Body of pancreas (tissue), 4 donors: ENCODE results near the gene ATG4C. TPM values are rescaled to one million over a fixed set of nuclear protein-coding genes. Genes with fewer than 3 reads are reported as not detected.
"Not testable (repeated sequence)": the region's sequence is repeated elsewhere in the genome, so short reads cannot be mapped to it uniquely, and the experiment has no call there.

Source experiments
- ATAC-seq: fragments of 150-250 bp; one replicate; pipeline ENCODE4 v1.9.1; 2016
- DNase-seq, 4 donors: peaks; one replicate each; pipeline ENCODE4 v3.0.0-alpha.2; 2019
- H3K27ac ChIP-seq, 4 donors: fragments of 200-600 bp; sonication (generic); 1 replicate in 3 of 4; 2 replicates in 1 of 4; pipeline versions ENCODE4 v1.5.1 to v1.6.1; 2016 to 2019; ENCODE audit warnings: mild to moderate bottlenecking in 1 of 4, mixed read lengths in 1 of 4, moderate library complexity in 1 of 4
- H3K27me3 ChIP-seq, 2 donors: fragments of 200-600 bp; sonication (generic); one replicate each; pipeline ENCODE4 v1.6.0; 2016; ENCODE audit warnings: mild to moderate bottlenecking in 1 of 2
- H3K36me3 ChIP-seq, 2 donors: fragments of 200-600 bp; sonication (generic); replicated peaks in 1 of 2; 2 replicates each; pipeline ENCODE4 v1.5.1; 2016; ENCODE audit warnings: low read depth in 2 of 2; ENCODE audit not compliant: insufficient read depth in 1 of 2
- H3K4me1 ChIP-seq: fragments of 200-600 bp; sonication (generic); one replicate; pipeline ENCODE4 v1.6.0; 2016
- H3K4me3 ChIP-seq, 2 donors: fragments of 200-600 bp; sonication (generic); 1 replicate in 1 of 2; 2 replicates in 1 of 2; pipeline ENCODE4 v1.5.1; 2016 to 2019
- H3K9me3 ChIP-seq, 3 donors: fragments of 200-600 bp; sonication (generic); 1 replicate in 2 of 3; 2 replicates in 1 of 3; pipeline ENCODE4 v1.5.1; 2016
- CTCF ChIP-seq, 7 experiments: fragments of 450-650 bp in 4 of 7; fragments of 200-600 bp in 3 of 7; sonication (generic) in 3 of 7; IDR thresholded peaks; one replicate each; pipeline ENCODE4 v1.5.1; 2016 to 2019; ENCODE audit warnings: antibody characterized with exemption in 7 of 7
- POLR2A ChIP-seq, 3 donors: fragments of 450-650 bp; IDR thresholded peaks; one replicate each; pipeline ENCODE4 v1.6.1; 2016; ENCODE audit warnings: antibody characterized with exemption in 3 of 3, mild to moderate bottlenecking in 2 of 3
- WGBS, 2 donors: methylation state at CpG; one replicate each; pipeline ENCODE4 v1.1.5; 2017; 5-methylcytosine and 5-hydroxymethylcytosine counted together
- intact Hi-C: fragments of 100-400 bp; cut with DNase I; formaldehyde crosslinking; loops from one replicate; pipeline ENCODE4 v1.15.1; 2023
- total RNA-seq, 2 donors: library from RNA; depleted of rRNA; stranded (reverse); fragments of >200 nt; gene quantifications; one replicate each; pipeline ENCODE4 v1.1.0, GENCODE V29; 2016

ATG4C gene
- total RNA-seq, 2 donors from 2014 or later: 2.3 to 4.9 TPM

- no peak overlapping the region for H3K4me3 ChIP-seq
- H3K27me3 ChIP-seq: no peaks in the 10 kb centered on the region
- H3K9me3 ChIP-seq: no peaks in the 10 kb centered on the region
- TF ChIP-seq CTCF (IDR thresholded peaks at IDR 0.05) (no peak), POLR2A (IDR thresholded peaks at IDR 0.05) (no peak)
- no peaks in the 10 kb centered on the region for H3K4me1 ChIP-seq
- intact Hi-C loops: no loop called here
- no peaks in the 10 kb centered on the region for H3K36me3 ChIP-seq
- 89 to 90% methylated on average over 4 of the region's 4 CpGs for WGBS, 2 donors
- no peak for DNase-seq
- no peak overlapping the region for H3K27ac ChIP-seq
- no peak for ATAC-seq
Observed at GRCh38 chr1:62823556-62823955, 39.6 kb downstream of the ATG4C start.

- intact Hi-C loops: no loop called here
Observed at GRCh38 chr1:62826901-62827300, 43.0 kb downstream of the ATG4C start.

GRCh38 chr1:62827786-62828185 is 43.9 kb downstream of the ATG4C start:
- WGBS, 2 donors: 88% methylated on average over 2 of the region's 2 CpGs
- H3K36me3 ChIP-seq, DNase-seq, H3K4me1 ChIP-seq, intact Hi-C loops, H3K27me3 ChIP-seq, ATAC-seq, H3K9me3 ChIP-seq, H3K27ac ChIP-seq, H3K4me3 ChIP-seq: not testable (repeated sequence)

More at GRCh38 chr1:62826901-62827300, 43.0 kb downstream of the ATG4C start:
- no peaks in the 10 kb centered on the region for H3K4me1 ChIP-seq
- H3K27ac ChIP-seq: no peak overlapping the region
- no peaks in the 10 kb centered on the region for H3K27me3 ChIP-seq
- no peak for DNase-seq
- no peak overlapping the region for H3K4me3 ChIP-seq
- ATAC-seq: no peak
- H3K36me3 ChIP-seq: no peaks in the 10 kb centered on the region
- WGBS, 2 donors: 94 to 97% methylated on average over 2 of the region's 2 CpGs
- no peaks in the 10 kb centered on the region for H3K9me3 ChIP-seq
- TF ChIP-seq CTCF (IDR thresholded peaks at IDR 0.05) (no peak), POLR2A (IDR thresholded peaks at IDR 0.05) (no peak)

GRCh38 chr1:62832276-62832675 is 48.3 kb downstream of the ATG4C start:
- Histone ChIP-seq H3K4me1 (no peaks in the 10 kb centered on the region), H3K36me3 (no peaks in the 10 kb centered on the region), H3K27ac (no peak overlapping the region), H3K4me3 (no peak overlapping the region), H3K27me3 (no peaks in the 10 kb centered on the region), H3K9me3 (no peaks in the 10 kb centered on the region)
- WGBS, 2 donors: 77 to 93% methylated on average over 5 of the region's 5 CpGs
- TF ChIP-seq CTCF (IDR thresholded peaks at IDR 0.05) (no peak), POLR2A (IDR thresholded peaks at IDR 0.05) (no peak)
- no peak for ATAC-seq
- intact Hi-C loops: no loop called here
- DNase-seq: no peak

- DNase-seq (no peak), ATAC-seq (no peak)
- no peak for TF ChIP-seq POLR2A (IDR thresholded peaks at IDR 0.05)
- no peaks in the 10 kb centered on the region for H3K27me3 ChIP-seq
- no peak overlapping the region for H3K4me3 ChIP-seq
- WGBS, 2 donors: 47 to 51% methylated on average over 4 of the region's 4 CpGs
- H3K4me1 ChIP-seq: no peaks in the 10 kb centered on the region
- no peak overlapping the region for H3K27ac ChIP-seq
- intact Hi-C loops: no loop called here
- no peaks in the 10 kb centered on the region for H3K9me3 ChIP-seq
- no peaks in the 10 kb centered on the region for H3K36me3 ChIP-seq
Observed at GRCh38 chr1:62833529-62833928, 49.6 kb downstream of the ATG4C start.

- 95% methylated on average over 1 of the region's 1 CpG for WGBS, 2 donors
- TF ChIP-seq CTCF (IDR thresholded peaks at IDR 0.05) (no peak), POLR2A (IDR thresholded peaks at IDR 0.05) (no peak)
- H3K27ac ChIP-seq: no peak overlapping the region
- DNase-seq (no peak), ATAC-seq (no peak)
- H3K36me3 ChIP-seq: no peaks in the 10 kb centered on the region
- H3K9me3 ChIP-seq: no peaks in the 10 kb centered on the region
- H3K27me3 ChIP-seq: no peaks in the 10 kb centered on the region
- H3K4me1 ChIP-seq: no peaks in the 10 kb centered on the region
- intact Hi-C loops: no loop called here
- no peak overlapping the region for H3K4me3 ChIP-seq
Observed at GRCh38 chr1:62834400-62834961, 50.5 kb downstream of the ATG4C start.
